DOHH2 (cell line): Measurements from ENCODE around the gene DACT3.

Experiments
- H3F3A ChIP-seq: fragments of 200-600 bp; sonication (generic), shearing (Covaris generic); 2 replicates; pipeline ENCODE4 v1.6.0; 2016; ENCODE audit warnings: antibody characterized with exemption, mild to moderate bottlenecking; ENCODE audit not compliant: control insufficient read depth, insufficient read depth
- H3K27ac ChIP-seq: fragments of 200-600 bp; sonication (generic); 2 replicates; pipeline ENCODE4 v1.5.1; 2014; ENCODE audit warnings: low read depth, mild to moderate bottlenecking, low read length, moderate library complexity
- H3K27me3 ChIP-seq: fragments of 200-600 bp; sonication (generic); 2 replicates; pipeline ENCODE4 v1.6.1; 2014; ENCODE audit warnings: mild to moderate bottlenecking, low read length, mixed read lengths; ENCODE audit not compliant: control insufficient read depth
- H3K36me3 ChIP-seq: fragments of 200-600 bp; sonication (generic); 2 replicates; pipeline ENCODE4 v1.6.1; 2014; ENCODE audit warnings: mild to moderate bottlenecking, low read length, moderate library complexity, mixed read lengths; ENCODE audit not compliant: control insufficient read depth
- H3K4me1 ChIP-seq: fragments of 200-600 bp; sonication (generic); 2 replicates; pipeline ENCODE4 v1.6.1; 2014; ENCODE audit warnings: mild to moderate bottlenecking, low read length, mixed read lengths; ENCODE audit not compliant: control insufficient read depth
- H3K4me2 ChIP-seq: fragments of 200-600 bp; sonication (generic); 2 replicates; pipeline ENCODE4 v1.6.0; 2014; ENCODE audit warnings: mild to moderate bottlenecking, low read length, moderate library complexity
- H3K4me3 ChIP-seq: fragments of 200-600 bp; sonication (generic); 2 replicates; pipeline ENCODE4 v1.5.1; 2014; ENCODE audit warnings: mild to moderate bottlenecking, low read length, mixed read lengths
- H3K79me2 ChIP-seq: fragments of 200-600 bp; sonication (generic); 2 replicates; pipeline ENCODE4 v1.6.1; 2014; ENCODE audit warnings: mild to moderate bottlenecking, low read length, mixed read lengths; ENCODE audit not compliant: control insufficient read depth
- H3K9me2 ChIP-seq: fragments of 200-600 bp; sonication (generic); replicated peaks from 2 replicates; pipeline ENCODE4 v1.6.1; 2014; ENCODE audit warnings: mild to moderate bottlenecking, low read length, mixed read lengths; ENCODE audit not compliant: control insufficient read depth
- H3K9me3 ChIP-seq: fragments of 200-600 bp; sonication (generic); 2 replicates; pipeline ENCODE4 v1.6.1; 2014; ENCODE audit warnings: antibody characterized with exemption, low read length, mixed read lengths; ENCODE audit not compliant: control insufficient read depth, insufficient read depth
- H4K20me1 ChIP-seq: fragments of 200-600 bp; sonication (generic); 2 replicates; pipeline ENCODE4 v1.6.0; 2014; ENCODE audit warnings: low read depth, mild to moderate bottlenecking, antibody characterized with exemption, low read length, moderate library complexity; ENCODE audit not compliant: control insufficient read depth, insufficient read depth
- CTCF ChIP-seq: fragments of 200-600 bp; sonication (generic); IDR thresholded peaks from one replicate; pipeline ENCODE4 v1.5.1; 2014; ENCODE audit warnings: antibody characterized with exemption, mild to moderate bottlenecking, low read depth, low read length; ENCODE audit not compliant: poor library complexity, severe bottlenecking
- EZH2phosphoT487 ChIP-seq: fragments of 200-600 bp; sonication (generic); IDR thresholded peaks from 2 replicates; pipeline ENCODE4 v1.6.1; 2017; ENCODE audit warnings: borderline replicate concordance, mild to moderate bottlenecking, antibody characterized with exemption, low read length, moderate library complexity, mixed read lengths

The DACT3 gene

GRCh38 chr19:46634045-46634655 is 26.8 kb downstream of the DACT3 start:
- no peak for TF ChIP-seq CTCF
- no peak for TF ChIP-seq EZH2phosphoT487
- H3K9me3 ChIP-seq = no peaks in the 10 kb centered on the region
- peaks cover 8% of the 10 kb centered on the region for H4K20me1 ChIP-seq
- peak overlapping the region; percentile 60 for H3K4me3 ChIP-seq
- peak overlapping the region; percentile 66 for H3K4me2 ChIP-seq
- H3K27ac ChIP-seq = no peak overlapping the region
- no peaks in the 10 kb centered on the region; the same call in 1 of the 2 replicates for H3F3A ChIP-seq
- H3K9me2 ChIP-seq = no peaks in the 10 kb centered on the region
- H3K36me3 ChIP-seq = no peaks in the 10 kb centered on the region
- no peaks in the 10 kb centered on the region for H3K79me2 ChIP-seq
- peaks cover 63% of the 10 kb centered on the region for H3K27me3 ChIP-seq
- H3K4me1 ChIP-seq = peaks cover 39% of the 10 kb centered on the region

GRCh38 chr19:46633130-46633529 is 27.9 kb downstream of the DACT3 start:
- TF ChIP-seq CTCF (no peak), EZH2phosphoT487 (no peak)
- Histone ChIP-seq H3K9me3 (no peaks in the 10 kb centered on the region), H3K79me2 (no peaks in the 10 kb centered on the region), H3K27ac (no peak overlapping the region), H3K36me3 (no peaks in the 10 kb centered on the region), H4K20me1 (peaks cover 8% of the 10 kb centered on the region), H3K4me3 (no peak overlapping the region), H3K4me2 (no peak overlapping the region; the same call in 1 of the 2 replicates), H3K4me1 (peaks cover 29% of the 10 kb centered on the region), H3K9me2 (no peaks in the 10 kb centered on the region), H3K27me3 (peaks cover 61% of the 10 kb centered on the region), H3F3A (no peaks in the 10 kb centered on the region; the same call in 1 of the 2 replicates)

- Histone ChIP-seq H3K4me1 (peaks cover 25% of the 10 kb centered on the region), H3K27me3 (peaks cover 44% of the 10 kb centered on the region), H4K20me1 (peaks cover 8% of the 10 kb centered on the region), H3K27ac (no peak overlapping the region), H3F3A (no peaks in the 10 kb centered on the region; the same call in 1 of the 2 replicates), H3K9me2 (no peaks in the 10 kb centered on the region), H3K36me3 (no peaks in the 10 kb centered on the region), H3K9me3 (no peaks in the 10 kb centered on the region), H3K79me2 (no peaks in the 10 kb centered on the region), H3K4me3 (no peak overlapping the region), H3K4me2 (no peak overlapping the region)
- TF ChIP-seq EZH2phosphoT487 (no peak), CTCF (no peak)
Observed at GRCh38 chr19:46631481-46631880, 29.5 kb downstream of the DACT3 start.
